GM13977 (cell line): ENCODE data around the gene EXOC4.

Experiments
- DNase-seq: peaks from one replicate; pipeline ENCODE4 v3.0.0; 2012; ENCODE audit warnings: low spot score
- in situ Hi-C: fragments of 300-500 bp; cut with MboI; formaldehyde crosslinking; loops from one replicate; pipeline ENCODE4 v1.12.0; 2022; ENCODE audit warnings: low sequenced_read_pairs, low pct_unique_long_range_greater_than_20kb, mixed read lengths, inconsistent platforms; ENCODE audit not compliant: unreplicated experiment
- TF ChIP-seq, protein P1 (sequence below): IDR thresholded peaks from 2 replicates; pipeline ENCODE4 v1.5.1; 2012; ENCODE audit warnings: mild to moderate bottlenecking, control low read depth; ENCODE audit not compliant: insufficient read depth; ENCODE audit errors: extremely low read depth, missing control alignments

EXOC4 gene

DNA sequence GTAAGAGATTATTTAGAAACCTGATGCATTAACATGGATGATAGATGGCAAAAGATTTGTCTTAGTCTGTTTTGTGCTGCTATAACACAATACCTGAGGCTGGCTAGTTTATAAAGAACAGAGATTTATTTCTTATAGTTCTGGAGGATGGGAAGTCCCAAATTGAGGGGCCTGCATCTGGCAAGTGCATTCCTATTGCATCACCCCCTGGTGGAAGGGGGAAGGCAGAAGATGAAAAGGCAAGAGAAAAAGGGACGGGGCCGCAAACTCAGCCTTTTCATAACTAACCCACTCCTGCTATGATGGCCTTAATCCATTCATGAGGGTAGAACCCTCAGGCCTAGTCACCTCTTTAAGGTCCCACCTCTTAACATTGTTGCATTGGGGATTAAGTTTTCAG is 720.8 kb downstream of the EXOC4 start:
- TF ChIP-seq, protein P1, sequence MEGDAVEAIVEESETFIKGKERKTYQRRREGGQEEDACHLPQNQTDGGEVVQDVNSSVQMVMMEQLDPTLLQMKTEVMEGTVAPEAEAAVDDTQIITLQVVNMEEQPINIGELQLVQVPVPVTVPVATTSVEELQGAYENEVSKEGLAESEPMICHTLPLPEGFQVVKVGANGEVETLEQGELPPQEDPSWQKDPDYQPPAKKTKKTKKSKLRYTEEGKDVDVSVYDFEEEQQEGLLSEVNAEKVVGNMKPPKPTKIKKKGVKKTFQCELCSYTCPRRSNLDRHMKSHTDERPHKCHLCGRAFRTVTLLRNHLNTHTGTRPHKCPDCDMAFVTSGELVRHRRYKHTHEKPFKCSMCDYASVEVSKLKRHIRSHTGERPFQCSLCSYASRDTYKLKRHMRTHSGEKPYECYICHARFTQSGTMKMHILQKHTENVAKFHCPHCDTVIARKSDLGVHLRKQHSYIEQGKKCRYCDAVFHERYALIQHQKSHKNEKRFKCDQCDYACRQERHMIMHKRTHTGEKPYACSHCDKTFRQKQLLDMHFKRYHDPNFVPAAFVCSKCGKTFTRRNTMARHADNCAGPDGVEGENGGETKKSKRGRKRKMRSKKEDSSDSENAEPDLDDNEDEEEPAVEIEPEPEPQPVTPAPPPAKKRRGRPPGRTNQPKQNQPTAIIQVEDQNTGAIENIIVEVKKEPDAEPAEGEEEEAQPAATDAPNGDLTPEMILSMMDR, result no peak
- no peak for DNase-seq
- in situ Hi-C loops, result no loop called here

DNA sequence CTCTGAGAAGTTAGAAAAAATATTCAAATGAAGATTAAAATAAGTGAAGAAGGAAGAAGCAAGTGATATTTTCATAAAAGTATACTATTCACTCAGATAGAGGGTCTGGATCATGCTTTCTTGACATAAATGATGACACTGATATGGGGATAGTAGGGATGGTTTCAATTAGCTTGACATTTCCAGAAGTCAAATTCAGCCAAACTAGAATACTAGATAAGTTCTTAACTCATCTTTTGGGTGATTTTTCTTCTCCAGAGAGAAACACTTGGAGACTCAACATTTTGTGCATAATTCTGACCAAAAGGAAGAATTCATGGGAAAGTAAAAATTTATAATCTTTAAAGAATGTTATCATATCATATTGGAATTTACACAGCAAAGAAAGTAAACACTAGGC is 722.3 kb downstream of the EXOC4 start:
- DNase-seq, result no peak
- TF ChIP-seq, protein P1, result no peak
- in situ Hi-C loops, result no loop called here

DNA sequence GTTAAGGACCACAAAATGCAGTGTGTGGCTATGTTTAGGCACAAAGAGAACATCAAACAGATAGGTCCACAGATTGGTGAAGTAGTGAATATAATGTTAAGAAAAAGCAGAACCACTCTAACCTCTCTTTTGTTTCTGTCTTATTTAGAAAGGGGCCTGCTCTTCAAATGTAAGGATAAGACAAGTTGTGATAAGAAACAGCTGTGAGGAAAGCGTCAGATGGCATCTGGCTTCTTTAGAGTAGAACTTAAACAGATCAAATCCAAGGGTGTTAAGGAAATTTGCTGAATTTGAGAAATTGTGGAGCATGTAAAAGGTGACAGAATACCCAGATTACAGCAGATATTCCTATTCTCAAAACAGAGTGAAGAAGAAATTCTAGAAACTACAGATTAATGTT is 723.3 kb downstream of the EXOC4 start:
- TF ChIP-seq, protein P1, result no peak
- no peak for DNase-seq
- in situ Hi-C loops, result no loop called here

DNA sequence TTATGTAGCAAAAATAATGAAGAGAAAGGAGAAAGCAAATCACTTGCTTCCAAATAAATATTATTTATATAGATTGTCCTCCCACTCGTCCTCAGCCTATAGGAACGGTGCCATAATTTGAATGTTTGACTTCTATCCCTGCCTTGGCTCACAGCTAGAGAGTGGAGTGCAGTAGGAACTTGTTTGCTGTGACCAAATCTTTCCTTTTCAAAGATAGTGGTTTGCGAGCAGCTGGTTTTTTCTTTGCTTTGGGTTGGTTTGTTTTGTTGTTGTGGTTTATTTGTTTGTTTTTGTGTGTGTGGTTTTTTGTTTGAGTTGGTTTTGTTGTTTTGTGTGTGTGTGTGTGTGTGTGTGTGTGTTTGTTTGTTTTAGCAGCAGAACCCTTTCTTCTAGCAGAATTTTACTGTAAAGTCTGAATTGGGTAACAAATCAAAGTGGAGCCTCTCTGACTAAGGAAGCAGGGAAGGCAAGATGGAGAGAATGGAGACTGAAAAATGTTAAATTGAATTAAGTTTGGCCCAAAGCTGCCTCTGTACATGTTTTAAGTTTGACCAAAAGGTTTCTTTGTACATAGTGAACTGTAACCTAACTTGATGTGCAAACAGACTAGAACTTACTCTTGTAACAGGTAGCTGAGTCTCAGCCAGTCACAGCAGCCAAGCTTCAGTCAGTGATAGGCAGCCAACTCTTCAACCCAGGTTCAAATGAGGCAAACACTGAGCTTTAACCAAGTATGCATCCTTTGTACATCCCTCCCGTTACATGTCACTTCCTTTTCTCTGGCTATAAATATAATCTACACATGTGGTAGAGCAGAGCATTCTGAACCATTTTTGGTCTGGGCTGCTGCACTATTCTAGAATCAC is 724.8 kb downstream of the EXOC4 start:
- TF ChIP-seq, protein P1, result no peak
- in situ Hi-C loops, result no loop called here
- DNase-seq, result no peak

DNA sequence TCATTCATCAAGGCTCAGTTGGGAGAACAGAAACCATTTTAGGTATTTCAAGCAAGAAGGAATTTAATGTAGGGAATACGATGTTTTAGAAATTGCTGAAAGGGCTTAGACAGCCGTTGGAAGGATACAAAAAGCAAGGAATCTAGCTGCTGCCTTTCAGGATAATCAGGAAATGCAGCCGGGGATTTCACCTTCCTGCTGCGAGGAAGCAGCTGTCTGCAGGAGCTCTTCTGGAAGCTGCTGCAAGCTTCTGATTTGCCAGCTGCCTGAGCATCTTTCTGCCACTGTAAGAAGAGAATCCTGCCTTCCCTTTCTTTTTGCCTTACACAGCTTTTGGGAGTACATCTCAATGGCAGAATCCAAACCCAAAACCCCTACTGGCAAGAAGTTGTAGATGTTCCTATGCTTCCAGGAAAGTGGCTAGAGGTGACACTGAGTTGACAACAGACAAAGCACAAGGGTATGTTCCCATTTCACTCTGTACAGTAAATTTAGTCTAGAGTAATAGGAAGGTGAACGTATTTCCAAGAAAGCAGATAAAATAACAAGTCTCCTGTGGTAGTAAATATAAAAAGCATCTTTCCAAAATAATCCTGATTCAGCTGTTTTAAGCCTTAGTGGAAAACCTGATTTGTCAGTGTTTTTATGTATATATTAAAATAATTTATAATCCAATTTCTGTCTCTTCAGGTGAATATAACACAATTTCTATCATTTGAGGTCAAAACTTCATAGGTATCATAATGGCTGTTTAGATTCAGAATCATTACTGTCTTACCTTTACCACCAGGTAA is 725.8 kb downstream of the EXOC4 start:
- no peak for DNase-seq
- TF ChIP-seq, protein P1, result no peak
- in situ Hi-C loops, result no loop called here

DNA sequence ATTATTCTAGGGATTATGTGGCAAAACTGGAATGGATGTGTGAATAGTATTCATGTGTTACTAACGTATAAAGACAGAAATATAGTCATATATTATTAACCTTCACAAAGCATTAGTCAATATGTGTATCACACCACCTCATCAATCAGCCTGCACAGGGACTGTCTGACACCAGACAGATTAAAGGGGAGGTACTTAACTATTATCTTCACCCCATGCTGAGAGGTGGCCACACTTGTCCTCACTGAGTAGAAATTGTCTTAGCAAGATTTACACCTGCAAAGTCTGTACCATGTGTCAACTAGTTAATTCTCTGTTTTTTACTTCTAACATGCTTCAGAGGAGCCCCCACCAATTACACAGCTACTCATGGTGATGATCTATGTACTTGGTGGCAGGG is 727.9 kb downstream of the EXOC4 start:
- in situ Hi-C loops, result no loop called here
- no peak for DNase-seq
- TF ChIP-seq, protein P1, result no peak
